ENCODE data around the gene GPSM1. TPM values are rescaled to one million over a fixed set of nuclear protein-coding genes. Genes with fewer than 3 reads are reported as not detected.
A peak's percentile ranks its signal among the peaks of the same experiment; 100 is the strongest.

The GPSM1 gene
- total and polyA plus RNA-seq, 9 of the 15 experiments (the other 6 are each of a cell fraction or from before 2014, with no cell fraction given) = 0.04 to 14.2 (median 3.1) TPM

DNA sequence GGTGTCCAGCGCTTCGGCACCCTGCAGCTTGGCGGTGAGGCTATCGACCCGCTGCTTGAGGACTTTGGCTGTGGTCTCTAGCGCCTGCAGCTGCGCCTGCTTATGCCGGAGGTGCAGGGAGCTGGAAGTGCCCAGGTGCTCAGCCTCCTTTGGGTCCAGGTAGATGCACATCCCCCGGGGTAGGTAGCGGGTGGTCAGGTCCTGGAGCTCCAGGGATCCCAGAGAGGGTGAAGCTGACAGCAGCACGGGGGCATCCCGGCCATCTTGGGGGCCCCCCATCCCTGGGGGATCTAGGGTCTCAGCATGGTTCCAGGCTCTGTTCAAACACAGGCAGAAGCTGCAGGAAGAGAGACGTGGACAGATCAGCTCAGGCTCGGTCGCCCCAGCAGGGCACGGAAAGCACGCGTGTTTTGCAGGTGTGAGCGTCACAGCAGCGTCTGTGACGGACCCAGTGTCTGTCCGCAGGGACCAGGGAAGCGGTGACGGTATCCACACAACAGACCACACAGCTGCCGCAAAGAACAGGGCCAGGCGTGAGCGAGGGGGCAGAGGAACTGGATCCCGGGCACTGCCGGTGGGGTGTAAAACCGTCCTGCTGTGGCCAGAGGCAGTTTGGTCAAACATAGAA, 40.9 kb upstream of the GPSM1 start:
- H3K9me3 ChIP-seq (replicated peaks; ENCODE audit: control insufficient read depth, insufficient read depth, low read depth, low read length) = no peaks in the 10 kb centered on the region
- no peak overlapping the region for H2AFZ ChIP-seq (ENCODE audit: low read depth, low read length)
- H3K4me2 ChIP-seq (ENCODE audit: insufficient read depth, low read length) = no peak overlapping the region
- 19% methylated on average over 28 of the region's 30 CpGs for WGBS (ENCODE audit: insufficient coverage, low coverage, missing lambda C conversion rate)
- ATAC-seq (no peak), DNase-seq (ENCODE audit: extremely low read depth in 1 of 4, low spot score in 3 of 4) (no peak), FAIRE-seq (no peak)
- H3K4me3 ChIP-seq = no peak overlapping the region
- in situ Hi-C loops (cut with MboI) (no loop called here), intact Hi-C loops (cut with micrococcal nuclease) (no loop called here)
- peaks cover 17% of the 10 kb centered on the region for H4K20me1 ChIP-seq (replicated peaks; ENCODE audit: control insufficient read depth, insufficient read depth, low read length)
- no TSS peak for BruUV-seq (replicated peaks)
- ChIA-PET CTCF (ENCODE audit: low intra/inter-chr PET ratio) (interaction anchor here (0.7 kb wide), 1 partner anchor 1270 kb away, joined by 3 read pairs; no protein-coding TSS in a partner anchor), POLR2A (interaction anchor here (0.6 to 1.0 kb wide), 3 partner anchors 10 to 194 kb away, joined by 3 to 4 read pairs (median 3); no protein-coding TSS in a partner anchor)
- TF ChIP-seq CHD2 (IDR thresholded peaks at IDR 0.05; ENCODE audit: low read depth, low read length) = no peak
- TF ChIP-seq, protein P1, sequence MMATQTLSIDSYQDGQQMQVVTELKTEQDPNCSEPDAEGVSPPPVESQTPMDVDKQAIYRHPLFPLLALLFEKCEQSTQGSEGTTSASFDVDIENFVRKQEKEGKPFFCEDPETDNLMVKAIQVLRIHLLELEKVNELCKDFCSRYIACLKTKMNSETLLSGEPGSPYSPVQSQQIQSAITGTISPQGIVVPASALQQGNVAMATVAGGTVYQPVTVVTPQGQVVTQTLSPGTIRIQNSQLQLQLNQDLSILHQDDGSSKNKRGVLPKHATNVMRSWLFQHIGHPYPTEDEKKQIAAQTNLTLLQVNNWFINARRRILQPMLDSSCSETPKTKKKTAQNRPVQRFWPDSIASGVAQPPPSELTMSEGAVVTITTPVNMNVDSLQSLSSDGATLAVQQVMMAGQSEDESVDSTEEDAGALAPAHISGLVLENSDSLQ (IDR thresholded peaks at IDR 0.05) = no peak
- 0 out of 2 replicates have a peak, but pooled peaks have one; percentile 28 for TF ChIP-seq RBM14 (IDR thresholded peaks at IDR 0.05; ENCODE audit: borderline replicate concordance, insufficient read depth, low read depth, low read length)
- TF ChIP-seq, protein P2, sequence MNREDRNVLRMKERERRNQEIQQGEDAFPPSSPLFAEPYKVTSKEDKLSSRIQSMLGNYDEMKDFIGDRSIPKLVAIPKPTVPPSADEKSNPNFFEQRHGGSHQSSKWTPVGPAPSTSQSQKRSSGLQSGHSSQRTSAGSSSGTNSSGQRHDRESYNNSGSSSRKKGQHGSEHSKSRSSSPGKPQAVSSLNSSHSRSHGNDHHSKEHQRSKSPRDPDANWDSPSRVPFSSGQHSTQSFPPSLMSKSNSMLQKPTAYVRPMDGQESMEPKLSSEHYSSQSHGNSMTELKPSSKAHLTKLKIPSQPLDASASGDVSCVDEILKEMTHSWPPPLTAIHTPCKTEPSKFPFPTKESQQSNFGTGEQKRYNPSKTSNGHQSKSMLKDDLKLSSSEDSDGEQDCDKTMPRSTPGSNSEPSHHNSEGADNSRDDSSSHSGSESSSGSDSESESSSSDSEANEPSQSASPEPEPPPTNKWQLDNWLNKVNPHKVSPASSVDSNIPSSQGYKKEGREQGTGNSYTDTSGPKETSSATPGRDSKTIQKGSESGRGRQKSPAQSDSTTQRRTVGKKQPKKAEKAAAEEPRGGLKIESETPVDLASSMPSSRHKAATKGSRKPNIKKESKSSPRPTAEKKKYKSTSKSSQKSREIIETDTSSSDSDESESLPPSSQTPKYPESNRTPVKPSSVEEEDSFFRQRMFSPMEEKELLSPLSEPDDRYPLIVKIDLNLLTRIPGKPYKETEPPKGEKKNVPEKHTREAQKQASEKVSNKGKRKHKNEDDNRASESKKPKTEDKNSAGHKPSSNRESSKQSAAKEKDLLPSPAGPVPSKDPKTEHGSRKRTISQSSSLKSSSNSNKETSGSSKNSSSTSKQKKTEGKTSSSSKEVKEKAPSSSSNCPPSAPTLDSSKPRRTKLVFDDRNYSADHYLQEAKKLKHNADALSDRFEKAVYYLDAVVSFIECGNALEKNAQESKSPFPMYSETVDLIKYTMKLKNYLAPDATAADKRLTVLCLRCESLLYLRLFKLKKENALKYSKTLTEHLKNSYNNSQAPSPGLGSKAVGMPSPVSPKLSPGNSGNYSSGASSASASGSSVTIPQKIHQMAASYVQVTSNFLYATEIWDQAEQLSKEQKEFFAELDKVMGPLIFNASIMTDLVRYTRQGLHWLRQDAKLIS (CRISPR knock-in tag; IDR thresholded peaks at IDR 0.05) = no peak
- no peaks in the 10 kb centered on the region for H3K36me3 ChIP-seq (ENCODE audit: control insufficient read depth, insufficient read depth, low read length)
- no peaks in the 10 kb centered on the region for H3K9me1 ChIP-seq (ENCODE audit: control insufficient read depth, insufficient read depth, low read length)
- H3K79me2 ChIP-seq (ENCODE audit: control insufficient read depth, insufficient read depth, low read length) = no peaks in the 10 kb centered on the region
- no peak overlapping the region; a peak in 2 of 4 replicates for H3K9ac ChIP-seq (ENCODE audit: insufficient read depth in 1 of 2, low read depth in 2 of 2, low read length in 2 of 2)
- peaks cover 0 to 74% of the 10 kb centered on the region in 2 experiments; a peak in 2 of 5 replicates for H3K4me1 ChIP-seq (replicated peaks in 1 of 2; ENCODE audit: control insufficient read depth in 2 of 2, insufficient read depth in 2 of 2, low read length in 2 of 2)
- H3K27ac ChIP-seq (ENCODE audit: extremely low read depth, low read depth, low read length) = no peak overlapping the region
- peaks cover 19 to 70% of the 10 kb centered on the region in 2 experiments; a peak in 4 of 5 replicates for H3K27me3 ChIP-seq (ENCODE audit: control insufficient read depth in 2 of 2, insufficient read depth in 2 of 2, low read length in 2 of 2)

Data from K562 (cell line).